ENCODE measurements around the gene CCDC187.

DNA sequence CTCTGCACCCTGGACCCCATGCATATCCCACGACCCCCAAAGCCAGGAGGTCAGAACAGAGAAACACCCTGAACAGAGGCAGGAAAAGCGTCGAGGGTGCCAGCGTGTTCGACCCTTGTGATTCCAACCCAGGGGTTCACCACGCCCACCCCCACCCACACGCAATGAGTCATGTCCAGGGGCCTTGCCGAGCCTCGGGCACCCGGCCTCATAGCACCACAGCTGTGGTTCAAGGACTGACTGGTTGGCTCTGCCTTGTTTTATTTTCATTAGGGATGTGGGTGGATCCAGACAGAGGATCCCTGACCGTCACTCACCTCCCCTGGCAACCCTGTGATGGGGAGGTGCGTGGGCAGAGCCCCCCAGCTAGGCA is 48.7 kb downstream of the CCDC187 start:
- no peak for TF ChIP-seq RAD21 (conservative IDR thresholded peaks at IDR 0.05)
- TF ChIP-seq, protein P1, sequence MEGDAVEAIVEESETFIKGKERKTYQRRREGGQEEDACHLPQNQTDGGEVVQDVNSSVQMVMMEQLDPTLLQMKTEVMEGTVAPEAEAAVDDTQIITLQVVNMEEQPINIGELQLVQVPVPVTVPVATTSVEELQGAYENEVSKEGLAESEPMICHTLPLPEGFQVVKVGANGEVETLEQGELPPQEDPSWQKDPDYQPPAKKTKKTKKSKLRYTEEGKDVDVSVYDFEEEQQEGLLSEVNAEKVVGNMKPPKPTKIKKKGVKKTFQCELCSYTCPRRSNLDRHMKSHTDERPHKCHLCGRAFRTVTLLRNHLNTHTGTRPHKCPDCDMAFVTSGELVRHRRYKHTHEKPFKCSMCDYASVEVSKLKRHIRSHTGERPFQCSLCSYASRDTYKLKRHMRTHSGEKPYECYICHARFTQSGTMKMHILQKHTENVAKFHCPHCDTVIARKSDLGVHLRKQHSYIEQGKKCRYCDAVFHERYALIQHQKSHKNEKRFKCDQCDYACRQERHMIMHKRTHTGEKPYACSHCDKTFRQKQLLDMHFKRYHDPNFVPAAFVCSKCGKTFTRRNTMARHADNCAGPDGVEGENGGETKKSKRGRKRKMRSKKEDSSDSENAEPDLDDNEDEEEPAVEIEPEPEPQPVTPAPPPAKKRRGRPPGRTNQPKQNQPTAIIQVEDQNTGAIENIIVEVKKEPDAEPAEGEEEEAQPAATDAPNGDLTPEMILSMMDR (IDR thresholded peaks at IDR 0.05; ENCODE audit: poor library complexity, severe bottlenecking): no peak
- no peak for TF ChIP-seq EP300 (conservative IDR thresholded peaks at IDR 0.05; ENCODE audit: poor library complexity, severe bottlenecking)
- no peak for TF ChIP-seq EZH2 (IDR thresholded peaks at IDR 0.05; ENCODE audit: borderline replicate concordance, insufficient read depth, low read length, poor library complexity, severe bottlenecking)
- TF ChIP-seq POLR2AphosphoS5 (IDR thresholded peaks at IDR 0.05): no peak
- TF ChIP-seq TAF1 (IDR thresholded peaks at IDR 0.05; ENCODE audit: low read depth): no peak
- no peak for TF ChIP-seq MXI1 (conservative IDR thresholded peaks at IDR 0.05; ENCODE audit: poor library complexity, severe bottlenecking)

Measured in neural cell (in vitro differentiated cells).